Psoas muscle (tissue), 8 donors: ENCODE data around the gene LEF1. TPM values are rescaled to one million over a fixed set of nuclear protein-coding genes. Genes with fewer than 3 reads are reported as not detected.

Experiments
- ATAC-seq, 4 donors: fragments of 200-7000 bp; cut with Tn5 transposase; one replicate each; pipeline ENCODE4 v1.9.1; 2020; ENCODE audit warnings: moderate library complexity in 3 of 4, mild to moderate bottlenecking in 2 of 4
- DNase-seq, 2 donors: peaks; one replicate each; pipeline ENCODE4 v3.0.0-alpha.2; 2020
- H3K27ac ChIP-seq: fragments of 200-600 bp; one replicate; pipeline ENCODE4 v1.8.0; 2022
- H3K27me3 ChIP-seq, 3 donors: fragments of 200-600 bp in 1 of 3; one replicate each; pipeline versions ENCODE4 v1.6.1 to v1.8.0; 2013 to 2022; ENCODE audit warnings: low read length in 2 of 3, mild to moderate bottlenecking in 2 of 3, moderate library complexity in 1 of 3; ENCODE audit not compliant: insufficient read depth in 3 of 3
- H3K36me3 ChIP-seq, 2 donors: fragments of 200-600 bp in 1 of 2; one replicate each; pipeline versions ENCODE4 v1.6.1 to v1.8.0; 2013 to 2022; ENCODE audit warnings: low read depth in 1 of 2, mild to moderate bottlenecking in 1 of 2, moderate library complexity in 1 of 2; ENCODE audit not compliant: insufficient read depth in 1 of 2
- H3K4me1 ChIP-seq: fragments of 200-600 bp; one replicate; pipeline ENCODE4 v1.8.0; 2022
- H3K4me3 ChIP-seq: fragments of 200-600 bp; one replicate; pipeline ENCODE4 v1.8.0; 2022; ENCODE audit warnings: mild to moderate bottlenecking
- H3K9me3 ChIP-seq: fragments of 200-600 bp; one replicate; pipeline ENCODE4 v1.8.0; 2022
- CTCF ChIP-seq: fragments of 200-600 bp; IDR thresholded peaks from one replicate; pipeline ENCODE4 v1.8.0; 2022; ENCODE audit warnings: antibody characterized with exemption
- WGBS, 3 donors: extraction: QIAGEN DNeasy Blood & Tissue Kit; methylation state at CpG; one replicate each; pipeline versions ENCODE4 v1.1.6 to v1.1.7; 2013; 5-methylcytosine and 5-hydroxymethylcytosine counted together
- intact Hi-C, 2 donors: fragments of 100-400 bp; cut with DNase I; formaldehyde crosslinking; loops; one replicate each; pipeline versions ENCODE4 v1.11.0 to v1.14.2; 2022
- polyA plus RNA-seq, 3 donors: library from polyadenylated mRNA; stranded (reverse); fragments of 200-250 nt; gene quantifications; one replicate each; pipeline ENCODE4 v1.2.3, GENCODE V29; 2013
- total RNA-seq, 4 donors: library from RNA; stranded (reverse); fragmentation: NEBNext Ultra II Directional in 2 of 4; extraction: Animal tissue kit (Norgen Biotek cat#: 25700) in 2 of 4; gene quantifications; one replicate each; pipeline versions ENCODE4 v1.2.1 to v1.2.4, GENCODE V29; 2021 to 2023
- donor health status: healthy with polysubstance abuse.
- donor health status: DM: no; HTN: no; CAD: no; lungs with moderate emphysema.
- donor health status: Bipolar disorder and iron deficiency.
- donor health status: healthy.
- donor health status: DM: yes; HTN: yes; CAD: no.
- donor health status: DM: no; HTN: no; CAD: no.
- donor health status: DM: no; HTN: no; CAD: no.
- donor health status: DM: yes; HTN: yes; CAD: no.

The LEF1 gene
- total and polyA plus RNA-seq, 7 donors, result 0.10 to 0.44 (median 0.29) TPM

GRCh38 chr4:108170631-108171338, 2.1 kb upstream of the LEF1 start:
- WGBS, 3 donors, result 22 to 28% (median 22%) methylated on average over 8 of the region's 8 CpGs
- no peaks in the 10 kb centered on the region for H3K36me3 ChIP-seq
- no peak overlapping the region for H3K4me3 ChIP-seq
- intact Hi-C loops, result no loop called here
- DNase-seq (no peak), ATAC-seq (no peak)
- H3K9me3 ChIP-seq, result no peaks in the 10 kb centered on the region
- no peak overlapping the region for H3K27ac ChIP-seq
- peaks cover 18% of the 10 kb centered on the region for H3K4me1 ChIP-seq
- peaks cover 3 to 90% (median 47%) of the 10 kb centered on the region in 3 donors for H3K27me3 ChIP-seq
- no peak for TF ChIP-seq CTCF

- Histone ChIP-seq H3K27ac (no peak overlapping the region), H3K4me3 (no peak overlapping the region), H3K27me3 (peaks cover 3 to 97% (median 49%) of the 10 kb centered on the region in 3 donors), H3K36me3 (no peaks in the 10 kb centered on the region), H3K4me1 (peaks cover 18% of the 10 kb centered on the region), H3K9me3 (no peaks in the 10 kb centered on the region)
- ATAC-seq (no peak), DNase-seq (no peak)
- intact Hi-C loops, result no loop called here
- no peak for TF ChIP-seq CTCF
- 31 to 33% (median 33%) methylated on average over 8 of the region's 8 CpGs for WGBS, 3 donors
Measured at GRCh38 chr4:108169664-108170063, 932 bp upstream of the LEF1 start.

GRCh38 chr4:108168160-108168670, 517 bp downstream of the LEF1 start:
- Histone ChIP-seq H3K27me3 (peaks cover under 1 to 94% (median 49%) of the 10 kb centered on the region in 3 donors), H3K4me1 (peaks cover 18% of the 10 kb centered on the region), H3K27ac (no peak overlapping the region), H3K36me3 (no peaks in the 10 kb centered on the region), H3K9me3 (no peaks in the 10 kb centered on the region), H3K4me3 (peak overlapping the region; percentile 70)
- no peak for TF ChIP-seq CTCF
- WGBS, 3 donors, result 0 to 1% (median 0%) methylated on average over 30 of the region's 30 CpGs
- DNase-seq, result no peak
- intact Hi-C loops, result no loop called here
- ATAC-seq, result no peak

GRCh38 chr4:108166441-108167315, 2.1 kb downstream of the LEF1 start:
- WGBS, 3 donors, result 4 to 6% (median 6%) methylated on average over 55 to 58 of the region's 58 CpGs
- peaks cover 4 to 95% (median 39%) of the 10 kb centered on the region in 3 donors for H3K27me3 ChIP-seq
- DNase-seq, result no peak
- ATAC-seq, result peak; percentile 38 to 54 (median 42)
- no peak overlapping the region for H3K27ac ChIP-seq
- intact Hi-C loops, result no loop called here
- H3K36me3 ChIP-seq, result no peaks in the 10 kb centered on the region
- no peaks in the 10 kb centered on the region for H3K9me3 ChIP-seq
- no peak for TF ChIP-seq CTCF
- H3K4me3 ChIP-seq, result peak overlapping the region; percentile 59
- peaks cover 18% of the 10 kb centered on the region for H3K4me1 ChIP-seq
